Stimulated activated CD8-positive, alpha-beta memory T cell treated with anti-CD3 and anti-CD28 coated beads, Interleukin-7, amount 100 ng/mL, for 1 hour (primary cell): Measurements from ENCODE around the gene KDM6A.
"Not testable (repeated sequence)": the region's sequence is repeated elsewhere in the genome, so short reads cannot be mapped to it uniquely, and the experiment has no call there.

Experiments
- DNase-seq, 2 donors: peaks; one replicate each; pipeline ENCODE4 v3.0.0-alpha.2; 2020; ENCODE audit warnings: low read depth in 2 of 2

Gene KDM6A

GRCh38 chrX:44872821-44873414 lies at the start of gene KDM6A:
Gene KDM6A (plus strand): TSS chrX:44873188. CDS start chrX:44873552, 364 bp downstream.
- DNase-seq: peak; percentile 88 to 99

- DNase-seq: not testable (repeated sequence)
Measured at GRCh38 chrX:44823193-44823592, 49.8 kb upstream of the KDM6A start.

GRCh38 chrX:44828008-44828605 lies 44.9 kb upstream of the KDM6A start:
- DNase-seq: no peak

GRCh38 chrX:44829832-44830231 lies 43.2 kb upstream of the KDM6A start:
- DNase-seq: no peak

GRCh38 chrX:44842550-44843317 lies 30.3 kb upstream of the KDM6A start:
- DNase-seq: no peak

GRCh38 chrX:44843318-44843702 lies 29.7 kb upstream of the KDM6A start:
- DNase-seq: no peak

- no peak for DNase-seq
Measured at GRCh38 chrX:44843753-44844152, 29.2 kb upstream of the KDM6A start, which contains the start of gene DUSP21. Gene DUSP21 (plus strand): TSS chrX:44844021. CDS start chrX:44844133, 112 bp downstream.

- no peak for DNase-seq
Measured at GRCh38 chrX:44844204-44844603, 28.8 kb upstream of the KDM6A start.

GRCh38 chrX:44850891-44851290 lies 22.1 kb upstream of the KDM6A start:
- DNase-seq: not testable (repeated sequence)

- no peak for DNase-seq
Measured at GRCh38 chrX:44871114-44871645, 1.8 kb upstream of the KDM6A start.

- DNase-seq: peak in 1 of 2 donors; percentile 2
Measured at GRCh38 chrX:44871931-44872820, 812 bp upstream of the KDM6A start.

GRCh38 chrX:44873415-44874276 lies 658 bp downstream of the KDM6A start:
- DNase-seq: peak; percentile 11 to 22

GRCh38 chrX:44874420-44875184 lies 1.6 kb downstream of the KDM6A start:
- DNase-seq: no peak

- no peak for DNase-seq
Measured at GRCh38 chrX:44875185-44875489, 2.1 kb downstream of the KDM6A start.

GRCh38 chrX:44876086-44876485 lies 3.1 kb downstream of the KDM6A start:
- DNase-seq: no peak

GRCh38 chrX:44876767-44877166 lies 3.8 kb downstream of the KDM6A start:
- DNase-seq: no peak

GRCh38 chrX:44878780-44879179 lies 5.8 kb downstream of the KDM6A start:
- no peak for DNase-seq

GRCh38 chrX:44881549-44881948 lies 8.6 kb downstream of the KDM6A start:
- DNase-seq: no peak

GRCh38 chrX:44882635-44883034 lies 9.6 kb downstream of the KDM6A start:
- DNase-seq: no peak

GRCh38 chrX:44884944-44885343 lies 12.0 kb downstream of the KDM6A start:
- DNase-seq: no peak
